ENCODE data around the gene PARD3. TPM values are rescaled to one million over a fixed set of nuclear protein-coding genes. Genes with fewer than 3 reads are reported as not detected.

Gene PARD3
- total RNA-seq, 1 experiment from 2014 or later = 57.4 TPM

- no peak for DNase-seq
- BruUV-seq (replicated peaks) = no TSS peak
- Histone ChIP-seq H3K4me3 (no peak overlapping the region), H3F3A (ENCODE audit: insufficient read depth, low read depth) (no peaks in the 10 kb centered on the region), H3K4me1 (replicated peaks; ENCODE audit: insufficient read depth) (no peaks in the 10 kb centered on the region), H4K20me1 (ENCODE audit: insufficient read depth) (no peaks in the 10 kb centered on the region; the same call in 1 of the 2 replicates), H2AFZ (no peak overlapping the region), H3K4me2 (no peak overlapping the region), H3K27me3 (ENCODE audit: insufficient read depth, low read depth) (no peaks in the 10 kb centered on the region), H3K9me2 (ENCODE audit: insufficient read depth) (no peaks in the 10 kb centered on the region; the same call in 1 of the 2 replicates), H3K79me2 (ENCODE audit: low read depth) (peaks cover 17% of the 10 kb centered on the region; the same call in 1 of the 2 replicates), H3K27ac (no peak overlapping the region), H3K36me3 (ENCODE audit: low read depth) (no peaks in the 10 kb centered on the region), H3K9me3 (ENCODE audit: insufficient read depth, low read depth) (no peaks in the 10 kb centered on the region)
- intact Hi-C loops (cut with micrococcal nuclease; ENCODE audit: unreplicated experiment) = no loop called here
- TF ChIP-seq CTCF (conservative IDR thresholded peaks at IDR 0.05) (no peak), EZH2 (IDR thresholded peaks at IDR 0.05; ENCODE audit: low read depth) (no peak)
- CTCF ChIA-PET = no interaction called here
- POLR2A ChIA-PET (ENCODE audit: unreplicated experiment) = no interaction called here
Measured at GRCh38 chr10:34535872-34536271, 279.2 kb downstream of the PARD3 start.

- Histone ChIP-seq H3K27ac (no peak overlapping the region), H3K4me3 (no peak overlapping the region), H3K4me1 (replicated peaks; ENCODE audit: insufficient read depth) (peaks cover 33% of the 10 kb centered on the region), H3K4me2 (no peak overlapping the region), H3K9me2 (ENCODE audit: insufficient read depth) (no peaks in the 10 kb centered on the region), H2AFZ (no peak overlapping the region), H4K20me1 (ENCODE audit: insufficient read depth) (no peaks in the 10 kb centered on the region; the same call in 1 of the 2 replicates), H3K36me3 (ENCODE audit: low read depth) (no peaks in the 10 kb centered on the region), H3K9me3 (ENCODE audit: insufficient read depth, low read depth) (no peaks in the 10 kb centered on the region), H3K79me2 (ENCODE audit: low read depth) (peaks cover 29% of the 10 kb centered on the region), H3F3A (ENCODE audit: insufficient read depth, low read depth) (peaks cover 28% of the 10 kb centered on the region; the same call in 1 of the 2 replicates), H3K27me3 (ENCODE audit: insufficient read depth, low read depth) (no peaks in the 10 kb centered on the region)
- no peak for DNase-seq
- intact Hi-C loops (cut with micrococcal nuclease; ENCODE audit: unreplicated experiment) = no loop called here
- ChIA-PET POLR2A (ENCODE audit: unreplicated experiment) (no interaction called here), CTCF (no interaction called here)
- BruUV-seq (replicated peaks) = no TSS peak
- no peak for TF ChIP-seq EZH2 (IDR thresholded peaks at IDR 0.05; ENCODE audit: low read depth)
- TF ChIP-seq CTCF (conservative IDR thresholded peaks at IDR 0.05) = no peak
Measured at GRCh38 chr10:34530778-34531177, 284.3 kb downstream of the PARD3 start.

GRCh38 chr10:34528320-34528719 lies 286.8 kb downstream of the PARD3 start:
- no peak overlapping the region for H2AFZ ChIP-seq
- TF ChIP-seq EZH2 (IDR thresholded peaks at IDR 0.05; ENCODE audit: low read depth) = no peak
- ChIA-PET POLR2A (ENCODE audit: unreplicated experiment) (interaction anchor here (0.6 kb wide), 2 partner anchors 12 to 443 kb away, joined by 3 to 8 read pairs; no protein-coding TSS in a partner anchor), CTCF (interaction anchor here (0.6 kb wide), 1 partner anchor 102 kb away, joined by 14 read pairs; no protein-coding TSS in a partner anchor)
- peaks cover 33% of the 10 kb centered on the region for H3K4me1 ChIP-seq (replicated peaks; ENCODE audit: insufficient read depth)
- H3K9me2 ChIP-seq (ENCODE audit: insufficient read depth) = no peaks in the 10 kb centered on the region
- peaks cover 48% of the 10 kb centered on the region for H3K79me2 ChIP-seq (ENCODE audit: low read depth)
- H4K20me1 ChIP-seq (ENCODE audit: insufficient read depth) = no peaks in the 10 kb centered on the region; the same call in 1 of the 2 replicates
- no TSS peak for BruUV-seq (replicated peaks)
- H3K27ac ChIP-seq = peak overlapping the region; percentile 68
- H3K36me3 ChIP-seq (ENCODE audit: low read depth) = no peaks in the 10 kb centered on the region
- no peaks in the 10 kb centered on the region for H3K9me3 ChIP-seq (ENCODE audit: insufficient read depth, low read depth)
- H3K27me3 ChIP-seq (ENCODE audit: insufficient read depth, low read depth) = no peaks in the 10 kb centered on the region
- peak overlapping the region; percentile 26; the same call in 1 of the 2 replicates for H3K4me3 ChIP-seq
- peak; percentile 74 to 94 for DNase-seq
- H3F3A ChIP-seq (ENCODE audit: insufficient read depth, low read depth) = peaks cover 31% of the 10 kb centered on the region; the same call in 1 of the 2 replicates
- intact Hi-C loops (cut with micrococcal nuclease; ENCODE audit: unreplicated experiment) = loop anchor here (5.0 kb wide), 1 partner anchor 1021 kb away; no protein-coding TSS in a partner anchor
- peak overlapping the region; percentile 65 for H3K4me2 ChIP-seq
